WTC11 (cell line): ENCODE data around the gene SH3PXD2A. TPM values are rescaled to one million over a fixed set of nuclear protein-coding genes. Genes with fewer than 3 reads are reported as not detected.

ENCODE experiments used
- ATAC-seq: fragments of 200-7000 bp; cut with Tn5 transposase; 2 replicates; pipeline ENCODE4 v1.10.0; 2021; ENCODE audit warnings: mild to moderate bottlenecking, moderate library complexity
- CTCF ChIA-PET: fragments of 300-600 bp; sonication (Branson Sonifier 250); formaldehyde crosslinking; loops from one replicate; lab custom pipeline; 2021; ENCODE audit warnings: antibody characterized with exemption; lab: Charles Lee
- POLR2A ChIA-PET: fragments of 350-600 bp; sonication (Branson Sonifier 250); formaldehyde crosslinking; loops from one replicate; lab custom pipeline; 2021; ENCODE audit warnings: antibody characterized with exemption; lab: Charles Lee
- DNase-seq: peaks from one replicate; pipeline ENCODE4 v3.0.0; 2021; ENCODE audit warnings: low spot score
- H3K27ac Mint-ChIP-seq: 2 replicates; pipeline ENCODE4 v1.8.0; 2021; ENCODE audit warnings: mixed read lengths
- H3K27me3 Mint-ChIP-seq: 2 replicates; pipeline ENCODE4 v1.8.0; 2021; ENCODE audit warnings: low read depth, mild to moderate bottlenecking, moderate library complexity, mixed read lengths
- H3K36me3 Mint-ChIP-seq: 2 replicates; pipeline ENCODE4 v1.8.0; 2021; ENCODE audit warnings: mixed read lengths
- H3K4me1 Mint-ChIP-seq: 2 replicates; pipeline ENCODE4 v1.8.0; 2022; ENCODE audit warnings: mixed read lengths
- H3K4me3 Mint-ChIP-seq: 2 replicates; pipeline ENCODE4 v1.8.0; 2021; ENCODE audit warnings: mild to moderate bottlenecking, moderate library complexity, mixed read lengths
- H3K9me3 Mint-ChIP-seq: 2 replicates; pipeline ENCODE4 v1.8.0; 2021; ENCODE audit warnings: mixed read lengths
- ATF2 ChIP-seq: sonication (generic); formaldehyde crosslinking; IDR thresholded peaks from 2 replicates; pipeline ENCODE4 v1.8.1; 2022; ENCODE audit warnings: low read depth, missing genetic modification reagents, borderline replicate concordance
- CBFB ChIP-seq: sonication (generic); formaldehyde crosslinking; IDR thresholded peaks from 2 replicates; pipeline ENCODE4 v1.8.1; 2022; ENCODE audit warnings: mild to moderate bottlenecking, low read depth, missing genetic modification reagents
- E2F5 ChIP-seq: sonication (generic); formaldehyde crosslinking; IDR thresholded peaks from 2 replicates; pipeline ENCODE4 v1.8.1; 2022; ENCODE audit warnings: mild to moderate bottlenecking, moderate library complexity, missing genetic modification reagents
- ELF4 ChIP-seq: sonication (generic); formaldehyde crosslinking; IDR thresholded peaks from 2 replicates; pipeline ENCODE4 v1.8.1; 2022; ENCODE audit warnings: low read depth, mild to moderate bottlenecking, moderate library complexity, missing genetic modification reagents
- GABPB1 ChIP-seq: sonication (generic); formaldehyde crosslinking; IDR thresholded peaks from 2 replicates; pipeline ENCODE4 v1.8.1; 2023; ENCODE audit warnings: mild to moderate bottlenecking, missing genetic modification reagents
- GRHL2 ChIP-seq: fragments of 250-450 bp; sonication (Bioruptor Pico); IDR thresholded peaks from 2 replicates; pipeline ENCODE4 v1.8.0; 2022; ENCODE audit warnings: mild to moderate bottlenecking, moderate library complexity; ENCODE audit not compliant: insufficient replicate concordance, severe bottlenecking
- HMGXB4 ChIP-seq: sonication (generic); formaldehyde crosslinking; IDR thresholded peaks from 2 replicates; pipeline ENCODE4 v1.8.1; 2023; ENCODE audit warnings: mild to moderate bottlenecking, moderate library complexity, missing genetic modification reagents
- IRF2 ChIP-seq: sonication (generic); formaldehyde crosslinking; IDR thresholded peaks from 2 replicates; pipeline ENCODE4 v1.8.0; 2022; ENCODE audit warnings: low read depth, missing genetic modification reagents, borderline replicate concordance
- KAT7 ChIP-seq: sonication (generic); formaldehyde crosslinking; IDR thresholded peaks from 2 replicates; pipeline ENCODE4 v1.8.1; 2023; ENCODE audit warnings: missing genetic modification reagents, mild to moderate bottlenecking, borderline replicate concordance
- NFYB ChIP-seq: sonication (generic); formaldehyde crosslinking; conservative IDR thresholded peaks from 2 replicates; pipeline ENCODE4 v1.8.0; 2022; ENCODE audit warnings: low read depth, missing genetic modification reagents
- RORB ChIP-seq: fragments of 250-450 bp; sonication (Bioruptor Pico); IDR thresholded peaks from 2 replicates; pipeline ENCODE4 v1.9.0; 2021; ENCODE audit warnings: mild to moderate bottlenecking
- STAT6 ChIP-seq: sonication (generic); formaldehyde crosslinking; conservative IDR thresholded peaks from 2 replicates; pipeline ENCODE4 v1.8.1; 2023; ENCODE audit warnings: mild to moderate bottlenecking, low read depth, missing genetic modification reagents, moderate library complexity
- ZNF121 ChIP-seq: sonication (generic); formaldehyde crosslinking; IDR thresholded peaks from 2 replicates; pipeline ENCODE4 v1.8.0; 2023; ENCODE audit warnings: missing genetic modification reagents
- ZNF425 ChIP-seq: fragments of 250-450 bp; sonication (Bioruptor Pico); conservative IDR thresholded peaks from 2 replicates; pipeline ENCODE4 v1.9.0; 2021; ENCODE audit warnings: mild to moderate bottlenecking
- ZNF532 ChIP-seq: fragments of 250-450 bp; sonication (Bioruptor Pico); IDR thresholded peaks from 2 replicates; pipeline ENCODE4 v1.9.0; 2021; ENCODE audit warnings: mild to moderate bottlenecking, borderline replicate concordance
- total RNA-seq: library from RNA; stranded (reverse); gene quantifications from 3 replicates; pipeline ENCODE4 v1.2.3, GENCODE V29; 2021

Gene SH3PXD2A
- total RNA-seq, 1 experiment from 2014 or later = 15.7 TPM

- POLR2A ChIA-PET = no interaction called here
- H3K36me3 Mint-ChIP-seq = no peaks in the 10 kb centered on the region
- peaks cover 36% of the 10 kb centered on the region for H3K4me1 Mint-ChIP-seq
- CTCF ChIA-PET = interaction anchor here (0.9 to 1.7 kb wide), 12 partner anchors 11 to 144 kb away, joined by 3 to 8 read pairs (median 3); no protein-coding TSS in a partner anchor
- H3K27ac Mint-ChIP-seq = no peak overlapping the region
- ATAC-seq = peak; percentile 94
- H3K27me3 Mint-ChIP-seq = no peaks in the 10 kb centered on the region
- H3K9me3 Mint-ChIP-seq = no peaks in the 10 kb centered on the region
- peak; percentile 83 for DNase-seq
- H3K4me3 Mint-ChIP-seq = no peak overlapping the region
- TF ChIP-seq IRF2 (CRISPR knock-in tag) (no peak), NFYB (CRISPR knock-in tag) (peak; percentile 85)
- TF ChIP-seq, all 79 proteins: peak for 1
These were observed 118.6 kb downstream of the SH3PXD2A start for GRCh38 chr10:103736763-103737162.

- Mint-ChIP-seq H3K9me3 (no peaks in the 10 kb centered on the region), H3K27me3 (no peaks in the 10 kb centered on the region), H3K4me1 (peaks cover 41% of the 10 kb centered on the region), H3K4me3 (no peak overlapping the region), H3K36me3 (no peaks in the 10 kb centered on the region), H3K27ac (no peak overlapping the region)
- CTCF ChIA-PET = interaction anchor here (1.6 to 1.7 kb wide), 2 partner anchors 16 to 35 kb away, joined by 4 to 8 read pairs; no protein-coding TSS in a partner anchor
- no peak for TF ChIP-seq ATF2 (CRISPR knock-in tag)
- no peak for TF ChIP-seq KAT7 (CRISPR knock-in tag)
- POLR2A ChIA-PET = no interaction called here
- DNase-seq (no peak), ATAC-seq (no peak)
These were observed 119.3 kb downstream of the SH3PXD2A start for GRCh38 chr10:103736044-103736443.

GRCh38 chr10:103734731-103735130, 120.6 kb downstream of the SH3PXD2A start:
- no peaks in the 10 kb centered on the region for H3K36me3 Mint-ChIP-seq
- no peak overlapping the region for H3K4me3 Mint-ChIP-seq
- peaks cover 51% of the 10 kb centered on the region for H3K4me1 Mint-ChIP-seq
- CTCF ChIA-PET = interaction anchor here (0.9 to 1.1 kb wide), 3 partner anchors 19 to 37 kb away, joined by 3 to 4 read pairs (median 3); no protein-coding TSS in a partner anchor
- ATAC-seq (no peak), DNase-seq (no peak)
- no peaks in the 10 kb centered on the region for H3K9me3 Mint-ChIP-seq
- no peaks in the 10 kb centered on the region for H3K27me3 Mint-ChIP-seq
- POLR2A ChIA-PET = no interaction called here
- H3K27ac Mint-ChIP-seq = no peak overlapping the region
- TF ChIP-seq STAT6 (CRISPR knock-in tag) (no peak), ZNF121 (CRISPR knock-in tag) (no peak), RORB (no peak), HMGXB4 (CRISPR knock-in tag) (no peak), GRHL2 (CRISPR knock-in tag) (no peak), ELF4 (no peak), GABPB1 (CRISPR knock-in tag) (no peak), ATF2 (CRISPR knock-in tag) (no peak), IRF2 (CRISPR knock-in tag) (no peak), CBFB (CRISPR knock-in tag) (no peak), E2F5 (CRISPR knock-in tag) (no peak), ZNF532 (CRISPR knock-in tag) (no peak), ZNF425 (CRISPR knock-in tag) (no peak)
